Measurements from ENCODE around the gene TMEM72.

GRCh38 chr10:44888886-44889285 is 22.3 kb upstream of the TMEM72 start:
- no peak for TF ChIP-seq CTCF (IDR thresholded peaks at IDR 0.05)
- TF ChIP-seq EP300 (IDR thresholded peaks at IDR 0.05): no peak
- no peak for TF ChIP-seq RAD21 (conservative IDR thresholded peaks at IDR 0.05 in 1 of 2, IDR thresholded peaks at IDR 0.05 in 1 of 2)
